Vagina (tissue), 2 donors: ENCODE measurements around the gene KNCN. TPM values are rescaled to one million over a fixed set of nuclear protein-coding genes. Genes with fewer than 3 reads are reported as not detected.

Experiments
- DNase-seq, 2 donors: peaks; one replicate each; pipeline ENCODE4 v3.0.0-alpha.2; 2017; ENCODE audit errors: extremely low spot score in 2 of 2
- H3K27ac ChIP-seq: fragments of 200-600 bp; sonication (generic); one replicate; pipeline ENCODE4 v1.5.1; 2019
- H3K27me3 ChIP-seq: fragments of 200-600 bp; sonication (generic); one replicate; pipeline ENCODE4 v1.5.1; 2019
- H3K36me3 ChIP-seq, 2 donors: fragments of 200-600 bp; sonication (generic); one replicate each; pipeline ENCODE4 v1.5.1; 2017 to 2019
- H3K4me1 ChIP-seq: fragments of 200-600 bp; sonication (generic); one replicate; pipeline ENCODE4 v1.5.1; 2019
- H3K4me3 ChIP-seq, 2 donors: fragments of 200-600 bp; sonication (generic); 1 replicate in 1 of 2; 2 replicates in 1 of 2; pipeline ENCODE4 v1.5.1; 2016 to 2019
- H3K9me3 ChIP-seq: fragments of 200-600 bp; sonication (generic); one replicate; pipeline ENCODE4 v1.5.1; 2019
- POLR2A ChIP-seq, 2 donors: fragments of 450-650 bp; IDR thresholded peaks; one replicate each; pipeline ENCODE4 v1.6.1; 2017; ENCODE audit warnings: antibody characterized with exemption in 2 of 2, mild to moderate bottlenecking in 2 of 2, moderate library complexity in 2 of 2
- POLR2AphosphoS5 ChIP-seq, 2 donors: sonication (generic); formaldehyde crosslinking; IDR thresholded peaks; one replicate each; pipeline ENCODE4 v1.9.0; 2017; ENCODE audit warnings: antibody characterized with exemption in 2 of 2, mild to moderate bottlenecking in 2 of 2, low read depth in 1 of 2; ENCODE audit not compliant: insufficient read depth in 1 of 2
- intact Hi-C: fragments of 100-400 bp; cut with DNase I; formaldehyde crosslinking; loops from one replicate; pipeline ENCODE4 v1.15.1; 2023
- total RNA-seq: library from RNA; depleted of rRNA; stranded (reverse); fragments of >200 nt; gene quantifications from one replicate; pipeline ENCODE4 v1.2.3, GENCODE V29; 2016
- TF ChIP-seq, protein P1 (sequence below), 3 experiments: fragments of 450-650 bp in 2 of 3; fragments of 200-600 bp in 1 of 3; sonication (generic) in 1 of 3; IDR thresholded peaks; one replicate each; pipeline ENCODE4 v1.5.1; 2017 to 2019; ENCODE audit warnings: antibody characterized with exemption in 3 of 3, mild to moderate bottlenecking in 2 of 3, moderate library complexity in 2 of 3

Gene KNCN
- total RNA-seq, 1 donor from 2014 or later = not detected

DNA sequence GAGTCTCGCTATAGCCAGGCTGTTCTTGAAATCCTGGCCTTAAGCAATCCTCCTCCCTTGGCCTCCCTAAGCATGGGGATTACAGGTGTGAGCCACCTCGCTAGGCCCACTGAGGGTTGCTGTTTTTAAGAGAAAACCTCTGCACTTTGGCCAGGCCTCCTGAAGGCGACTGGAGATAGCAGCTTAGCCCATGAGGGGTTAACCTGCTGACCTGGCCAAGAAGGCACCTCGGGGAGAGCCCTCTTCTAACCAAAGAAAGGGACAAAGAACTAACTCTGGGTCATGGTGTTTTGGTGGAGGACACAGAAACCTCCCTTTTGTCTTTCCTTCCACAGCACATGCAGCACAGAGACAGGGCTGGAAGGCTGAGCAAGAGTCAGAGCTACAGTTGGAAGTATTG is 17.7 kb upstream of the KNCN start:
- Histone ChIP-seq H3K4me1 (no peaks in the 10 kb centered on the region), H3K27me3 (no peaks in the 10 kb centered on the region), H3K36me3 (peaks cover 0 to 27% of the 10 kb centered on the region in 2 donors), H3K9me3 (no peaks in the 10 kb centered on the region), H3K27ac (no peak overlapping the region), H3K4me3 (no peak overlapping the region)
- intact Hi-C loops = no loop called here
- TF ChIP-seq POLR2AphosphoS5 (IDR thresholded peaks at IDR 0.05; ENCODE audit: insufficient read depth in 1 of 2, low read depth in 1 of 2) (no peak), POLR2A (IDR thresholded peaks at IDR 0.05) (no peak)
- TF ChIP-seq, protein P1, sequence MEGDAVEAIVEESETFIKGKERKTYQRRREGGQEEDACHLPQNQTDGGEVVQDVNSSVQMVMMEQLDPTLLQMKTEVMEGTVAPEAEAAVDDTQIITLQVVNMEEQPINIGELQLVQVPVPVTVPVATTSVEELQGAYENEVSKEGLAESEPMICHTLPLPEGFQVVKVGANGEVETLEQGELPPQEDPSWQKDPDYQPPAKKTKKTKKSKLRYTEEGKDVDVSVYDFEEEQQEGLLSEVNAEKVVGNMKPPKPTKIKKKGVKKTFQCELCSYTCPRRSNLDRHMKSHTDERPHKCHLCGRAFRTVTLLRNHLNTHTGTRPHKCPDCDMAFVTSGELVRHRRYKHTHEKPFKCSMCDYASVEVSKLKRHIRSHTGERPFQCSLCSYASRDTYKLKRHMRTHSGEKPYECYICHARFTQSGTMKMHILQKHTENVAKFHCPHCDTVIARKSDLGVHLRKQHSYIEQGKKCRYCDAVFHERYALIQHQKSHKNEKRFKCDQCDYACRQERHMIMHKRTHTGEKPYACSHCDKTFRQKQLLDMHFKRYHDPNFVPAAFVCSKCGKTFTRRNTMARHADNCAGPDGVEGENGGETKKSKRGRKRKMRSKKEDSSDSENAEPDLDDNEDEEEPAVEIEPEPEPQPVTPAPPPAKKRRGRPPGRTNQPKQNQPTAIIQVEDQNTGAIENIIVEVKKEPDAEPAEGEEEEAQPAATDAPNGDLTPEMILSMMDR (IDR thresholded peaks at IDR 0.05) = no peak
- DNase-seq = no peak

DNA sequence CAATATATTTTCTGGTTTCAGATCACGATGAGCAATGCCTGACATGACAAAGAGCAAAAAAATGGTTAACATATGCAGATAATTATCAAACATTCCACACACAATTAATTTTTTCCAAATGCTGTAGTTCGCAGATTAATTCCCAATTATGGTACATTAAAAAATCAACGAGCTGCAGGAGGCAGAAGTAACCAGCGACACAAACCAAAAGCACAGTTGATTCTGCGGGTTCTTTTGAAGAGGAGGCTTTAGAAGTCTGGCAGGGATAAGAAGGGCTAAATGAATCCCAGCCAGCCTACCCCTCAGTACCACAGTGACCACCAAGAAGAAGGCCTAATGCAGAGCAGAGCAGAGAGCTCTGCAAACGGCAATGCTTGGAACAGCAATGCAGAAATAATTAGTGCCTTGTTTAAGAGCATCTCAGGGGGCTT is 17.0 kb upstream of the KNCN start:
- Histone ChIP-seq H3K36me3 (peaks cover 0 to 27% of the 10 kb centered on the region in 2 donors), H3K27me3 (no peaks in the 10 kb centered on the region), H3K4me1 (no peaks in the 10 kb centered on the region), H3K4me3 (no peak overlapping the region), H3K9me3 (no peaks in the 10 kb centered on the region), H3K27ac (no peak overlapping the region)
- TF ChIP-seq POLR2AphosphoS5 (IDR thresholded peaks at IDR 0.05; ENCODE audit: insufficient read depth in 1 of 2, low read depth in 1 of 2) (no peak), POLR2A (IDR thresholded peaks at IDR 0.05) (no peak)
- TF ChIP-seq, protein P1 (IDR thresholded peaks at IDR 0.05) = no peak
- intact Hi-C loops = no loop called here
- no peak for DNase-seq

DNA sequence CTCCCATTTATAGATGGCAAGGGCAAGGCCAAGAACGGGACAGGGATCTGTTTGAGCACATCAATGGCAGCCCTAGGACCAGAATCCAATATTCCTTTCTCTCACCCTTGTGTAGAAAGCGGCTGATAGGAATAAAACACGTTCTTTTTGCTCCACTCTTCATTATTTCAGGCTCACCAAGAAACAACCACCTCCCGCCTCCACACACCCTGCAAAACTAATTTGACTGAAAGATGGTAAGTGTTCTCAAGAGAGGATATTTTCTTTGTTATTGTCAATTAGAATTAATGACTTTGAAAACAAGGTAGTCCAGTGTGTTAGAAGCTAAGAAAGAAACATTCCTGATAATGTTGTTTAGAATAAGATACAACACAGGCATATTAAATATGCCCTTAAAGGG is 11.9 kb upstream of the KNCN start:
- Histone ChIP-seq H3K4me3 (no peak overlapping the region), H3K36me3 (peaks cover 0 to 67% of the 10 kb centered on the region in 2 donors), H3K4me1 (no peaks in the 10 kb centered on the region), H3K9me3 (no peaks in the 10 kb centered on the region), H3K27me3 (no peaks in the 10 kb centered on the region), H3K27ac (no peak overlapping the region)
- intact Hi-C loops = no loop called here
- no peak for TF ChIP-seq POLR2AphosphoS5 (IDR thresholded peaks at IDR 0.05; ENCODE audit: insufficient read depth in 1 of 2, low read depth in 1 of 2)
- TF ChIP-seq, protein P1 (IDR thresholded peaks at IDR 0.05) = no peak
- TF ChIP-seq POLR2A (IDR thresholded peaks at IDR 0.05) = no peak
- DNase-seq = no peak

DNA sequence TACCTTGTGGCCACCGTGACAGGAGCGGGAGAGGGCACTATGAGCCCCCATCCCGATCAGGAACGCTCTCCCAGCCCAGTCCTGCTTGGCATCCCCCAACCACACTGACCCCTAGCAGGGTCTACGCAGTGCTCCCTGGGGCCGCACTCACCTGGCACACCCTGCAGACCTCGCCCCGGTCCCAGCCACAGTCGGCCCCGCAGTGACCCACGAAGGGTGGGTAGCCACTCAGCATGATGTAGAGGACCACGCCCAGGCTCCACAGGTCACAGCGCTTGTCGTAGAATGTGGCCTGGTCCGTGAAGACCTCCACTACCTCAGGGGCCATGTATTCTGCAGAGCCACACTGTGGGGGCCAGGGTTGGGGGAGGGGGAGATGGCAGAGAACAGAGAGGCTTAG is 11.1 kb upstream of the KNCN start:
- H3K27me3 ChIP-seq = no peaks in the 10 kb centered on the region
- H3K36me3 ChIP-seq = peaks cover 0 to 70% of the 10 kb centered on the region in 2 donors
- H3K9me3 ChIP-seq = no peaks in the 10 kb centered on the region
- no peak overlapping the region for H3K27ac ChIP-seq
- intact Hi-C loops = no loop called here
- H3K4me3 ChIP-seq = no peak overlapping the region
- no peaks in the 10 kb centered on the region for H3K4me1 ChIP-seq
- TF ChIP-seq POLR2AphosphoS5 (IDR thresholded peaks at IDR 0.05; ENCODE audit: insufficient read depth in 1 of 2, low read depth in 1 of 2) (no peak), POLR2A (IDR thresholded peaks at IDR 0.05) (no peak)
- TF ChIP-seq, protein P1 (IDR thresholded peaks at IDR 0.05) = no peak
- DNase-seq = no peak

DNA sequence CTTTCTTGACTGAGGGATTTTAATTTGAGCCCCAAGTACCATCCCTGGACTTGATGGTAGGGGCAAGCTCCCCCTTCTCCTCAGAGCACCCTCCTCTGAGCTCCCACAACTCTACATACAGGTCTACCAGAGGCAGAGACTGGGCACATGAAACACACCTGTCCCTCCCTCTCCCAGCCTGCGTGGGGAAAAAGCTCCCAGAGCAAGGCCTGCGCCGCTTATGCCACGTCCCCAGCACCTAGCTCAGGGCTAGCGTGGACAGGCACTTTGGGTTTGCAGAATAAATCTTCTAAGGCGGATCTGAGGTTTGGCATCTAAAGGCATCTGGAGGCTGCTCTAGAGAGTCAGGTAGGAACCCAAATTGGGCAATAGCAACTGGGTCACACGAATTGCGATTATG is 7.5 kb upstream of the KNCN start:
- intact Hi-C loops = no loop called here
- TF ChIP-seq, protein P1 (IDR thresholded peaks at IDR 0.05) = no peak
- TF ChIP-seq POLR2AphosphoS5 (IDR thresholded peaks at IDR 0.05; ENCODE audit: insufficient read depth in 1 of 2, low read depth in 1 of 2) (no peak), POLR2A (IDR thresholded peaks at IDR 0.05) (no peak)
- H3K4me3 ChIP-seq = no peak overlapping the region
- H3K27me3 ChIP-seq = no peaks in the 10 kb centered on the region
- DNase-seq = no peak
- H3K4me1 ChIP-seq = no peaks in the 10 kb centered on the region
- H3K9me3 ChIP-seq = no peaks in the 10 kb centered on the region
- H3K36me3 ChIP-seq = peaks cover 0 to 49% of the 10 kb centered on the region in 2 donors
- H3K27ac ChIP-seq = no peak overlapping the region
